HepG2 (cell line): ENCODE data around the gene DHX58.
A peak's percentile ranks its signal among the peaks of the same experiment; 100 is the strongest.

Source experiments
- ZNF775 ChIP-seq: sonication (generic); formaldehyde crosslinking; IDR thresholded peaks from 2 replicates; pipeline ENCODE4 v1.4.0; 2020; ENCODE audit warnings: missing genetic modification reagents, mild to moderate bottlenecking, moderate library complexity, borderline replicate concordance
- TF ChIP-seq, protein P1 (sequence below): sonication (generic); formaldehyde crosslinking; IDR thresholded peaks from 2 replicates; pipeline ENCODE4 v1.4.0; 2020; ENCODE audit warnings: low read depth, mild to moderate bottlenecking, missing genetic modification reagents
- TF ChIP-seq, protein P2 (sequence below): sonication (generic); formaldehyde crosslinking; IDR thresholded peaks from 2 replicates; pipeline ENCODE4 v1.5.0; 2020; ENCODE audit warnings: mild to moderate bottlenecking, missing genetic modification reagents, moderate library complexity

GRCh38 chr17:42130310-42130936, 17.9 kb upstream of the DHX58 start:
- TF ChIP-seq ZNF775 (CRISPR knock-in tag): no peak
- TF ChIP-seq, protein P1, sequence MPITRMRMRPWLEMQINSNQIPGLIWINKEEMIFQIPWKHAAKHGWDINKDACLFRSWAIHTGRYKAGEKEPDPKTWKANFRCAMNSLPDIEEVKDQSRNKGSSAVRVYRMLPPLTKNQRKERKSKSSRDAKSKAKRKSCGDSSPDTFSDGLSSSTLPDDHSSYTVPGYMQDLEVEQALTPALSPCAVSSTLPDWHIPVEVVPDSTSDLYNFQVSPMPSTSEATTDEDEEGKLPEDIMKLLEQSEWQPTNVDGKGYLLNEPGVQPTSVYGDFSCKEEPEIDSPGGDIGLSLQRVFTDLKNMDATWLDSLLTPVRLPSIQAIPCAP: no peak
- TF ChIP-seq, protein P2, sequence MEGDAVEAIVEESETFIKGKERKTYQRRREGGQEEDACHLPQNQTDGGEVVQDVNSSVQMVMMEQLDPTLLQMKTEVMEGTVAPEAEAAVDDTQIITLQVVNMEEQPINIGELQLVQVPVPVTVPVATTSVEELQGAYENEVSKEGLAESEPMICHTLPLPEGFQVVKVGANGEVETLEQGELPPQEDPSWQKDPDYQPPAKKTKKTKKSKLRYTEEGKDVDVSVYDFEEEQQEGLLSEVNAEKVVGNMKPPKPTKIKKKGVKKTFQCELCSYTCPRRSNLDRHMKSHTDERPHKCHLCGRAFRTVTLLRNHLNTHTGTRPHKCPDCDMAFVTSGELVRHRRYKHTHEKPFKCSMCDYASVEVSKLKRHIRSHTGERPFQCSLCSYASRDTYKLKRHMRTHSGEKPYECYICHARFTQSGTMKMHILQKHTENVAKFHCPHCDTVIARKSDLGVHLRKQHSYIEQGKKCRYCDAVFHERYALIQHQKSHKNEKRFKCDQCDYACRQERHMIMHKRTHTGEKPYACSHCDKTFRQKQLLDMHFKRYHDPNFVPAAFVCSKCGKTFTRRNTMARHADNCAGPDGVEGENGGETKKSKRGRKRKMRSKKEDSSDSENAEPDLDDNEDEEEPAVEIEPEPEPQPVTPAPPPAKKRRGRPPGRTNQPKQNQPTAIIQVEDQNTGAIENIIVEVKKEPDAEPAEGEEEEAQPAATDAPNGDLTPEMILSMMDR: peak; percentile 22
